ENCODE data around the gene NRIP2.

DNA sequence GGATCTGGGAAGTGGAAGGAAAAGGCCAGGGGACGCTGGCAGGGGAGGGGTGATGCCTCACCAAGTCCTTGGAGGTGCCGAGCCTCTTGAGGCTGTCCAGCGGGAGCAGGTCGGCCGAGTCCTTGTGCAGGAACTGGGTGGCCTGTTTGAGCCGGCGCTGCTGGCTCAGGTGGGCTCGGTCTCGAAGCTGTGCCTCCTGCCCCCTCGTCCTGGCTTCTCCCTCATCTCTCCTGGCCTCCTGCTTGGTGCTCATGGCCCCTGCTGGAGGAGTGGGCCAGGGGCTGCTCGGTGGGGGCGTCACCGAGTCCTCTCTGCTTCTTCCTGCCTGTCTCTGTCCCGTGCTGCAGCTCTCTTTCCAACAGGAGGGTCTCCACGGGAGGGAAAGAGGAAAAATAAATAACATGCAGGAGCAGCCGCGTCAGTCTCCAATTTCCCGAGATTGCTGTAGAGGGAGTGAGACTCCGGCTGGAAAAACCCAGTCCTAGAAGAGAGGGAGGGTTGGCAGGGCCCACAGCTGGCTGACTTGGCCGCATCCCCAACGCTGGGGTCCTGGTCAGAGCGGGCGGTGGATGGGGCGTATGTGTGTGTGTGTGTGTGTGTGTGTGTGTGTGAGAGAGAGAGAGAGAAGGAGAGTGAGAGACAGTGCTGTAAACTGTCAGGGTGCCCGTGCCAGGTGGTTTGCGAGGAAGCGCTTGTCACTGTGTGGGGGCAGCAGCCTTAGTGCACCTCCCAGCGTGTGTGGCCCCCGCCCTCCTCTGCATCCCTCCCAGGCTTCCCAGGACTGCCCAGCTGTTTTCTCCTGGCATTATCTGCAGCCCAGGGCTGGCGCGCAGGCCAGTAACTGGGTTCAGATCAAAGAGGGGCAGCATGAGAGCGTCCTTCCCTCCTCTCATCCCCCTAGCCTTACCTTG is at the start of gene NRIP2:
- no peak for TF ChIP-seq GATA3 (IDR thresholded peaks at IDR 0.05; ENCODE audit: low read depth, low read length)
- TF ChIP-seq GATA2 (IDR thresholded peaks at IDR 0.05; ENCODE audit: low read depth, low read length), result no peak
